ENCODE measurements around the gene ACTA2. TPM values are rescaled to one million over a fixed set of nuclear protein-coding genes. Genes with fewer than 3 reads are reported as not detected.
A peak's percentile ranks its signal among the peaks of the same experiment; 100 is the strongest.

ACTA2 gene
- total and polyA plus RNA-seq, 8 donors: 8.1 to 78.7 (median 32.2) TPM

DNA sequence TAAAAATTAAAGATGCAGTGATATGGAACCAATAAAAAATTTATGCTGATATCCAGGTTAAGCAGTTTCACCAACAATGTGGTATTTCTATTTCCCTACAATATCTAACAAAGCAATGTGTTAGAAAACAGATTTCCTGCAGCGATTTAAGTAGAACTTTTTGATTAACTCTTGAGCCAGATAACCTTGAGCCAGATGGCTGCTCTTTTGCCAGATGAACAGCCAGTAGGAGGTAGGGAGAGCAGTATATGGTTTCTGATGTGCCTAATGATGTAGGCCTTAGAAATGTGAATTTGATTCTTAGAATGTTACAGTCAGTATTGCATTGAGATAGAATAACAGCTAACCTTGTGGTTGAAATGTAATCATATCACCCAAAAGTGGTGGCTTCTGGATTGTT, 41.5 kb downstream of the ACTA2 start:
- FAIRE-seq (no peak), ATAC-seq (no peak), DNase-seq (no peak)
- Histone ChIP-seq H3K9me3 (no peaks in the 10 kb centered on the region), H3K4me1 (no peaks in the 10 kb centered on the region), H3K27ac (no peak overlapping the region), H3K27me3 (no peaks in the 10 kb centered on the region), H3K4me3 (no peak overlapping the region), H3K36me3 (no peaks in the 10 kb centered on the region)
- TF ChIP-seq, protein P1, sequence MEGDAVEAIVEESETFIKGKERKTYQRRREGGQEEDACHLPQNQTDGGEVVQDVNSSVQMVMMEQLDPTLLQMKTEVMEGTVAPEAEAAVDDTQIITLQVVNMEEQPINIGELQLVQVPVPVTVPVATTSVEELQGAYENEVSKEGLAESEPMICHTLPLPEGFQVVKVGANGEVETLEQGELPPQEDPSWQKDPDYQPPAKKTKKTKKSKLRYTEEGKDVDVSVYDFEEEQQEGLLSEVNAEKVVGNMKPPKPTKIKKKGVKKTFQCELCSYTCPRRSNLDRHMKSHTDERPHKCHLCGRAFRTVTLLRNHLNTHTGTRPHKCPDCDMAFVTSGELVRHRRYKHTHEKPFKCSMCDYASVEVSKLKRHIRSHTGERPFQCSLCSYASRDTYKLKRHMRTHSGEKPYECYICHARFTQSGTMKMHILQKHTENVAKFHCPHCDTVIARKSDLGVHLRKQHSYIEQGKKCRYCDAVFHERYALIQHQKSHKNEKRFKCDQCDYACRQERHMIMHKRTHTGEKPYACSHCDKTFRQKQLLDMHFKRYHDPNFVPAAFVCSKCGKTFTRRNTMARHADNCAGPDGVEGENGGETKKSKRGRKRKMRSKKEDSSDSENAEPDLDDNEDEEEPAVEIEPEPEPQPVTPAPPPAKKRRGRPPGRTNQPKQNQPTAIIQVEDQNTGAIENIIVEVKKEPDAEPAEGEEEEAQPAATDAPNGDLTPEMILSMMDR (IDR thresholded peaks at IDR 0.05): no peak
- 49 to 54% methylated on average over 1 of the region's 1 CpG for WGBS, 2 donors
- intact Hi-C loops (cut with DNase I): no loop called here

DNA sequence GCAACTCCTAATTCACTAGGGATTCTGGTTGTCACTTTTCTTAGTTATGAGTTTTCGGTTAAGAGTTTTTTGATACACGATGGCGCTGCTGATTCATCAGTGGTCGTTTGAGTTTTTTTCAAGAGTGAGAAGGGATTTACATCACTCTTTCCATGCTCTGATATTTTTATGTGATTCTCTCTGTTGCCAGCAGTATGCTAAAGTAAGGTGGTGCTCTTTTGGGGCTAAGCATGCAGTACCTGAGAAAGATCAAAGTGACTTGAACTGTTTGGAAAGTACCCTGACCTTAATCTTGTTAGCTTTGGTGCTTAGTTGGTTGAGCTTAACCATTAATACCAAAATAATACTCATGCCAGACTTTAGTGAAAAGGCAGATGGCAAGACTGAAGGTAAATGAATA, 44.4 kb downstream of the ACTA2 start:
- TF ChIP-seq, protein P1 (IDR thresholded peaks at IDR 0.05): no peak
- Histone ChIP-seq H3K9me3 (no peaks in the 10 kb centered on the region), H3K27me3 (no peaks in the 10 kb centered on the region), H3K27ac (no peak overlapping the region), H3K36me3 (peaks cover 0 to 7% (median 0%) of the 10 kb centered on the region in 3 donors), H3K4me3 (no peak overlapping the region), H3K4me1 (no peaks in the 10 kb centered on the region)
- no peak for ATAC-seq
- intact Hi-C loops (cut with DNase I): no loop called here
- DNase-seq: no peak
- 78 to 79% methylated on average over 4 of the region's 4 CpGs for WGBS, 2 donors
- no peak for FAIRE-seq

DNA sequence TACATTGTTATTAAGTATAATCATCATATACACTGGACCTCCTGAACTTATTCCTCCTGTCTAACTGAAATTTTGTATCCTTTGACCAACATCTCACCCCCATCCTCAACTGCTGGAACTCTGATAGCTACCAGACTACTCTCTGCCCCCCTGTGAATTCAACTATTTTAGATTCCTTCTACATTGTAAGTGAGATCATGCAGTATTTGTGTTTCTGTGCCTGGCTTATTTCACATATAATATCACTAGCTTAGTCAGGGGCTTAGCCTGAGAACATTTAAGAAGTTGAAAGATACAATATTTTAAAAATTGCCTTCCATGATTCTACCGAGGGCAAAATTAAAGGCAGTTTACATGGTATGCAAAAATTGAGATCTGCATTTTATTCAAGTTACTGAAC, 45.7 kb downstream of the ACTA2 start:
- WGBS, 2 donors: 71 to 88% methylated on average over 1 of the region's 1 CpG

DNA sequence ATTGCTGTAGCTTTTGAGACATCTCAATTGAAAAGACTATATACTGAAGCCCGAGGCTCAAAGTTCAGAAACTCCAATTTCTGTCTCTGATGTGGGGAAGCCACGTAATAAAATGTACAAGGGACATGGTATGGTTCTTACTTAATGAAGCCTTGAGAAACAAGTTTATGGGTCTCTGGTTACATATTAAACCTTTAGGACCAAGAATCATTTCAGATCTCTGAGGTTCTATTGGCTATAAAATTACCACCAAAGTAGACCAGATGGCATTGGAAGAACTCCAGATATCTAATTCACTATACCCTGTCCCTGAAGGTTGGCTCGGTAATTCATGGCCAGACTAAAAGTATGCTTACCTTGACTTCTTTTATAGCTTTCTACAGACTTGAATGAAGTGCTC, 48.9 kb downstream of the ACTA2 start:
- peak; percentile 49 for FAIRE-seq
- DNase-seq: no peak
- ATAC-seq: no peak
- no peaks in the 10 kb centered on the region for H3K27me3 ChIP-seq
- H3K36me3 ChIP-seq: peaks cover 0 to 7% (median 0%) of the 10 kb centered on the region in 3 donors
- no peaks in the 10 kb centered on the region for H3K4me1 ChIP-seq
- H3K27ac ChIP-seq: no peak overlapping the region
- no peaks in the 10 kb centered on the region for H3K9me3 ChIP-seq
- TF ChIP-seq, protein P1 (IDR thresholded peaks at IDR 0.05): no peak
- intact Hi-C loops (cut with DNase I): no loop called here
- 82 to 89% methylated on average over 3 of the region's 3 CpGs for WGBS, 2 donors
- no peak overlapping the region for H3K4me3 ChIP-seq

More for the DNA sequence above, 45.7 kb downstream of the ACTA2 start:
- no peak for ATAC-seq
- H3K9me3 ChIP-seq: no peaks in the 10 kb centered on the region
- TF ChIP-seq, protein P1 (IDR thresholded peaks at IDR 0.05): no peak
- no peaks in the 10 kb centered on the region for H3K4me1 ChIP-seq
- no peak overlapping the region for H3K4me3 ChIP-seq
- no peak for DNase-seq
- peaks cover 0 to 7% (median 0%) of the 10 kb centered on the region in 3 donors for H3K36me3 ChIP-seq
- no peak overlapping the region for H3K27ac ChIP-seq
- no peaks in the 10 kb centered on the region for H3K27me3 ChIP-seq
- intact Hi-C loops (cut with DNase I): no loop called here
- no peak for FAIRE-seq

DNA sequence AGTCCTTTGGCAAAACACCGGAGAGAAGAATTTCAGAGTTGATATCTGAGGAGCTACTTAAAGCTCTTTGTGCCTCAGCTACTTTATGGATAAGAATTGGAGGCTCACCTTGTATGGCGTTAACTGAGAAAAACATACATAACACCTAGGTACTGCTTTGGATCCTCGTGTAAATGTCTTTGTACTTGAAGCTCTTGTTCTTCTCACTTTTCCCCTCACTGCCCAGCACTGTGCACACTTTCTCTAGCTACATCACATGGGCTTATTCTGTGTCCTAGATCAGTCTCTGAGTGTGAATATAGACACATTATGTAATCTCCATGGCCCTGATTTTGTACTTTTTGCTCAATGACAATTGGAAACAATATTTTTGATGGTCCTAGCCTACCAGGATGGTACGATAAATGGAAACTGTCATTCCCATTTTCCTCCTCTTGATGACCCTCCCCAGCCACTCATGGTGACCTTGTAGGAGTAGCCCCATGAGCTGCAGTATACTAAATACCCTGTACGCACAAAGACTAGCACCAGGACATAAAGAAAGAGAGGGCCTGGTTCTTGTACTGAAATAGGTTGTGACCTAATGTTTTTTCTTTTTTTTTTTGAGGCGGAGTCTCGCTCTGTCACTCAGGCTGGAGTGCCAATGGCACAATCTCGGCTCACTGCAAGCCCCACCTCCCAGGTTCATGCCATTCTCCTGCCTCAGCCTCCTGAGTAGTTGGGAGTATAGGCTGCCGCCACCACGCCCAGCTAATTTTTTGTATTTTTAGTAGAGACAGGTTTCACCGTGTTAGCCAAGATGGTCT, 50.4 kb downstream of the ACTA2 start:
- WGBS, 2 donors: 91 to 92% methylated on average over 11 of the region's 11 CpGs
- FAIRE-seq (no peak), ATAC-seq (peak in 1 of 4 donors; percentile 14), DNase-seq (no peak)
- H3K27ac ChIP-seq: no peak overlapping the region
- no peaks in the 10 kb centered on the region for H3K27me3 ChIP-seq
- H3K36me3 ChIP-seq: peaks cover 0 to 7% (median 0%) of the 10 kb centered on the region in 3 donors
- H3K4me3 ChIP-seq: no peak overlapping the region
- H3K9me3 ChIP-seq: no peaks in the 10 kb centered on the region
- intact Hi-C loops (cut with DNase I): no loop called here
- TF ChIP-seq, protein P1 (IDR thresholded peaks at IDR 0.05): no peak
- H3K4me1 ChIP-seq: no peaks in the 10 kb centered on the region

All from pancreas (tissue), 10 donors.